Epithelial cell of proximal tubule (primary cell): Measurements from ENCODE around the gene SRMS. TPM values are rescaled to one million over a fixed set of nuclear protein-coding genes. Genes with fewer than 3 reads are reported as not detected.
A peak's percentile ranks its signal among the peaks of the same experiment; 100 is the strongest.

ENCODE experiments used
- DNase-seq: peaks from one replicate; pipeline ENCODE4 v3.0.0-alpha.2; 2011; ENCODE audit warnings: low read depth
- H3K4me3 ChIP-seq: 2 replicates; pipeline ENCODE4 v1.5.1; 2011; ENCODE audit warnings: low read depth, mild to moderate bottlenecking, low read length
- total RNA-seq: library from RNA; depleted of rRNA; stranded (reverse); fragments of >200 nt; gene quantifications from 2 replicates; pipeline ENCODE4 v1.2.3, GENCODE V29; 2015
- TF ChIP-seq, protein P1 (sequence below): conservative IDR thresholded peaks from 2 replicates; pipeline ENCODE4 v1.5.1; 2012; ENCODE audit warnings: low read depth, mild to moderate bottlenecking, low read length

SRMS gene
- total RNA-seq, 1 donor from 2014 or later: not detected

DNA sequence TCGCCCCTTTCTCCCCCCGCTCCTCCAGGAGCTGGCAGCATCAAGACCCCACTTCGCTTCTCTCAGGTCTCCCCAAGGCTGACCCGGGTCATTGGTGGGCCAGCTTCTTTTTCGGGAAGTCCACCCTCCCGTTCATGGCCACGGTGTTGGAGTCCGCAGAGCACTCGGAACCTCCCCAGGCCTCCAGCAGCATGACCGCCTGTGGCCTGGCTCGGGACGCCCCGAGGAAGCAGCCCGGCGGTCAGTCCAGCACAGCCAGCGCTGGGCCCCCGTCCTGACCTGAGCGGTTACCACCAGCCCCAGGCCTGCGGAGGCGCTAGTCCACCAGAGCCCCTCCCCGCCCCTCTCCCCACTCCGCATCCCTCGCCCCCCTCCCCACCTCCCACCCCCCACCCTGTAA lies 25.9 kb downstream of the SRMS start:
- peak overlapping the region; percentile 86 for H3K4me3 ChIP-seq
- TF ChIP-seq, protein P1, sequence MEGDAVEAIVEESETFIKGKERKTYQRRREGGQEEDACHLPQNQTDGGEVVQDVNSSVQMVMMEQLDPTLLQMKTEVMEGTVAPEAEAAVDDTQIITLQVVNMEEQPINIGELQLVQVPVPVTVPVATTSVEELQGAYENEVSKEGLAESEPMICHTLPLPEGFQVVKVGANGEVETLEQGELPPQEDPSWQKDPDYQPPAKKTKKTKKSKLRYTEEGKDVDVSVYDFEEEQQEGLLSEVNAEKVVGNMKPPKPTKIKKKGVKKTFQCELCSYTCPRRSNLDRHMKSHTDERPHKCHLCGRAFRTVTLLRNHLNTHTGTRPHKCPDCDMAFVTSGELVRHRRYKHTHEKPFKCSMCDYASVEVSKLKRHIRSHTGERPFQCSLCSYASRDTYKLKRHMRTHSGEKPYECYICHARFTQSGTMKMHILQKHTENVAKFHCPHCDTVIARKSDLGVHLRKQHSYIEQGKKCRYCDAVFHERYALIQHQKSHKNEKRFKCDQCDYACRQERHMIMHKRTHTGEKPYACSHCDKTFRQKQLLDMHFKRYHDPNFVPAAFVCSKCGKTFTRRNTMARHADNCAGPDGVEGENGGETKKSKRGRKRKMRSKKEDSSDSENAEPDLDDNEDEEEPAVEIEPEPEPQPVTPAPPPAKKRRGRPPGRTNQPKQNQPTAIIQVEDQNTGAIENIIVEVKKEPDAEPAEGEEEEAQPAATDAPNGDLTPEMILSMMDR: no peak
- no peak for DNase-seq

DNA sequence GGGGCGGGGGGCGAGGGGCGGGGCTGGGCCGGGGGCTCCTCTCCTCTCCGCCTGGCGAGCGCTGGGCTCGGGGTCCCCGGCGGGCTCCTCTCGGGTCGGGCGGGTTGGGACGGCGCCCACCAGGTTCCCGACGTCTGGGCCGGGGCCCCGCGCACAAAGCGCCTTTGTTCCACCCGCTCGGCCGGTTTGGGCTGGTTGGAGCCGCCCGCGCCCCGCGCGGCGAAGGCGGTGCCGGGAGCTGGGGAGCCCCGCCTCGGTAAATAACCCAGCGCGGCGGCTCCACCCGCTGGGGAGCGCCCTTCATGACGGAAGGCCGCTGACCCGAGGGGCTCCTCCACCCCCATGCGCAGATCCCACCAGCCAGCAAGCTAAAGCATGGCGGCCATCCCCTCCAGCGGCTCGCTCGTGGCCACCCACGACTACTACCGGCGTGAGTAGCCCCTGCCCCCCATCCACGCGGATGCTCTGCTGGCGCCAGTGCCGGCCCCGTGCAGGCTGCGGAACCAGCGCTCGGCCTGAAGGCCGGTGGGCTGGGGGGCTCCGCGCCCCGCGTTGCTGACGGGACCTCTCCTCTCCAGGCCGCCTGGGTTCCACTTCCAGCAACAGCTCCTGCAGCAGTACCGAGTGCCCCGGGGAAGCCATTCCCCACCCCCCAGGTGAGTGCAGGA lies 26.5 kb downstream of the SRMS start:
- TF ChIP-seq, protein P1: no peak
- peak overlapping the region; percentile 86 for H3K4me3 ChIP-seq
- DNase-seq: no peak

DNA sequence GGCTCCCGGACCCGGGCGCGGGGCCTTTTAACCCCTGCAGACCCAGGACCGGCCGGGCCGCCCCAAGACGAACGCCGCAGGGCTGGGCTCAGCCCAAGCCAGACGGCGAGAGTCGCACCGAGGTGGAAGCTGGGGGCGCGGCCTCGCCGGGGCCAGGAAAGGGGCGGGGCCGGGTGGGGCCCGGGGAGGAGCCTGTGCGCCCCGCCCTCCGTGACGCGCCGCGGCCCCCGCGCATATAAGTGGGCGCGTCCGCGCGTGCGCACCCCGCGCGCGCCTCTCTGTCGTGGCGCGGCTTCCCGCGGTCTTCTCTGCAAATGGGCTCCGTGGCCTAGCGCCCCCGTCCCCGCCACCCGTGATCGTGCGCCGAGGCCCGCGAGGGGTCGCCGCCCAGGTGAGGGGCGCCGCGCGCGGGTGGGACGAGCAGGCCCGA lies 27.0 kb downstream of the SRMS start, which contains the start of gene PPDPF:
Gene PPDPF, plus strand, starts transcription at position 262 of the 430 bp plus-strand sequence. CDS start 544 bp downstream, outside the sequence.
- TF ChIP-seq, protein P1: no peak
- H3K4me3 ChIP-seq: peak within 1 kb of the TSS; percentile 86
- DNase-seq: no peak

DNA sequence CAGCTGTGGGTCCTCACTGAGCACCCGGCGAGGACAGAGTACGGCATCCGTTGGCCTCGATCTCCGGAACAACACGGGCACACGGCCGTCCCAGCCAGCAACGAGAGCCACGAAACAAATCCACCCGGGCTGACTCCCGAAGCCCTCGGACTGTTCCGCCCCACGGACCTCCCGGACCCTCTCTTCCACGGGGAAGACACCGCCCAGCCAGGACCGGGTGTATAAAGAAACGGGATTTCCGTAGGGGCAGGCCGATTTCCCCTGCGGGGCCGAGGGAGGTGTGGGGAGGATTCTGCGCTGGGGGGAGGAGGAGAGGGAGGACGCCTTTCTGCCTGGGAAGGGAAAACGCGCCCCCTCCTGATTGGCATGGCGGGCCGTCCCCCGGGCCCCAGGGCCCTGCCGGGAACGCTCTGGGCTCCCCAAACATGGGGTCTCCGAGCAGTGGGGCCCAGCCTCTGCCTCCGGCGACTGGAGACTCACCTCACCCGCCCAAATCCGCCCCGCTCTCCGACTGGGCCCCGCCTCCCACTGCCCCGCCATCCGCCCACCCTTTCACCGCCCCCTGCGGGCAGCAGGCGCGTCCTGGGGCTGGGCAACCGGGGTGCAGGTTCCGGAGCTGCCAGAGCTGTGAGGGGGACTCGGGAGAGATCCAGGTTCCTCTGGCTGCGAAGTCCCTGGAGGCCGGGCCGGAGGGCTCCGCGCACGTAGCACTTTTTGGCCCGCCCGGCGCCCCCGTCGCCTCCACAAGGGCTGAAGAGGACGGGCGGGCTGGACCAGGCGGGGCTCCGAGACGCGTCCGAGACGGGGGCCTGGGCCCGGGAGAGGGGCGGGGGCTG lies 27.7 kb downstream of the SRMS start:
- peak overlapping the region; percentile 86 for H3K4me3 ChIP-seq
- TF ChIP-seq, protein P1: peak; percentile 32
- no peak for DNase-seq

DNA sequence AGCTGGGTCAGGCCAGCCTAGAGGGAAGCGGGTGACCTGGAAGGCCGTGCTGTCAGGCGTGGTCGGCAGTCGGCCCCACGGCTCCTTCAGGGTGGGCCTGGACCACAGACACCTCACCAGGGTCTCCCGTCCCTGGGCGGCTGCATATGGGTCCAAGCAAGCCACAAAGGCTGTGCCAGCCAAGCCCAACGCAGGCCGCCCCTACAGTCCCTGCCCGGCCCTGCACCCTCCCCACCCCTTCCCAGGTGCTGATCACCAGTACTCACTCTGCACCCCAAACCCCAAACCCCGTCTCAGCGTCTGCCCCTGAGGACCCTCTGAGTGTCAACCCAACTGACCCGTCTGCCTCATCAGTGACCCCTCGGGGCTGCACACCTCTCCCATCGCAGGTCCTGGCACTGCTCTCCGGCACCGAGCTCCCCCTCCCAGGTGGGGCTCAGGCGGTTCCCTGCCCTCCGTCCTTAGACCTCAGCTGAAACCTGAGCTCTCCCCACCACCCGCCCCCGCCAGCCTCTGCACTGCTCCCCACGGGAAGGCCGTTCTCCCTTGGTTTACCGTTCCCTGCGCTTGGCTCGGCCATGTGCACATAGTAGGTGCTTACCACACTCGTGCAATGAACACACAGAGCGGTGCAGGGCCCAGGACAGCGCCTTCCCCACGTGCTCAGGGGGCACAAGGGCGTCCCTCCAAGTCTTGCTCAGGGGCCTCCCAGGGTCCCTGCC lies 28.4 kb downstream of the SRMS start:
- TF ChIP-seq, protein P1: no peak

DNA sequence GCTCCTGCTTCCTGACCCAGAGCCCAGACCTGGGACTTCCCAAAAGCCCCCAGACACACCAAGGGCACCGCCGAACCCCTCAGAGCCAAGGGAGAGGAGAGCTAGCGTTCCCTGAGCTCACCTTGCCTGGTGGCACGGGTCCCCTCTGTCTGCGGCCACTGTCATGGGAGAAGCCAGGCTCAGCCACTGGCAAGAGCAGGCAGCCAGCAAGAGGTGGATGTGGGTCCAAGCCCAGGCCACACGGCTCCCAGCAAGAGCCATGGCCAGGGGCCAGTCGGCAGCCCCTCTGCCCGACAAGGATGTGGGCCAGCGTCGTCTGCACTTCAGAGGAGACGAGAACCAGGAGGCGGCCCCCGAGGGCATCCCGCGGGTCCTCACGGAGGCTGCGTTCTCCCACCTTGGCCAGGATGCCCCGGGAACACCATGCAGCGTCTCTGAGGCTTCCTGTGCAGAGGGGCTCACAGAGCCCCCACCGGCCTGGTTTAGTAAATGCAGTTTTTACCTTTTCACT lies 29.1 kb downstream of the SRMS start:
- no peak for DNase-seq
- TF ChIP-seq, protein P1: no peak
- no peak overlapping the region for H3K4me3 ChIP-seq

More for the DNA sequence above, 28.4 kb downstream of the SRMS start:
- peak overlapping the region; percentile 86 for H3K4me3 ChIP-seq
- DNase-seq: no peak
